Left kidney (tissue), 8 donors: ENCODE measurements around the gene SNRPD2. TPM values are rescaled to one million over a fixed set of nuclear protein-coding genes. Genes with fewer than 3 reads are reported as not detected.
"Not testable (repeated sequence)": the region's sequence is repeated elsewhere in the genome, so short reads cannot be mapped to it uniquely, and the experiment has no call there.

Experiments used
- DNase-seq: peaks from one replicate; pipeline ENCODE4 v3.0.0-alpha.2; 2013
- long read RNA-seq, 8 donors: transcript quantifications; one replicate each; lab custom pipeline, GENCODE V29; 2026
- polyA plus RNA-seq: library from polyadenylated mRNA; unstranded; fragments of 120-200 nt; gene quantifications from one replicate; pipeline ENCODE4 v1.2.1, GENCODE V29; 2013; ENCODE audit not compliant: insufficient read length

The SNRPD2 gene
- polyA plus RNA-seq, result 253 TPM
- long read RNA-seq, donor 1, transcript SNRPD2-201 (3 exons, 901 nt), result major isoform, 246 of 371 reads
- long read RNA-seq, donor 1, partial matches to known transcripts, result 103 of 371 reads
- long read RNA-seq, donor 1, other reads (novel, unspliced or antisense), result 16 of 371 reads
- long read RNA-seq, donor 2, transcript SNRPD2-201 (3 exons, 901 nt), result major isoform, 234 of 279 reads
- long read RNA-seq, donor 2, partial matches to known transcripts, result 29 of 279 reads
- long read RNA-seq, donor 2, other reads (novel, unspliced or antisense), result 14 of 279 reads
- long read RNA-seq, donor 3, transcript SNRPD2-201 (3 exons, 901 nt), result major isoform, 151 of 183 reads
- long read RNA-seq, donor 3, partial matches to known transcripts, result 21 of 183 reads
- long read RNA-seq, donor 3, other reads (novel, unspliced or antisense), result 7 of 183 reads
- long read RNA-seq, donor 4, transcript SNRPD2-201 (3 exons, 901 nt), result major isoform, 69 of 87 reads
- long read RNA-seq, donor 4, partial matches to known transcripts, result 17 of 87 reads
- long read RNA-seq, donor 4, other reads (novel, unspliced or antisense), result 0 of 87 reads
- long read RNA-seq, donor 5, transcript SNRPD2-201 (3 exons, 901 nt), result major isoform, 501 of 596 reads
- long read RNA-seq, donor 5, partial matches to known transcripts, result 72 of 596 reads
- long read RNA-seq, donor 5, other reads (novel, unspliced or antisense), result 21 of 596 reads
- long read RNA-seq, donor 6, transcript SNRPD2-201 (3 exons, 901 nt), result major isoform, 270 of 384 reads
- long read RNA-seq, donor 6, partial matches to known transcripts, result 100 of 384 reads
- long read RNA-seq, donor 6, other reads (novel, unspliced or antisense), result 12 of 384 reads
- long read RNA-seq, donor 7, transcript SNRPD2-201 (3 exons, 901 nt), result major isoform, 390 of 473 reads
- long read RNA-seq, donor 7, partial matches to known transcripts, result 64 of 473 reads
- long read RNA-seq, donor 7, other reads (novel, unspliced or antisense), result 15 of 473 reads
- long read RNA-seq, donor 8, transcript SNRPD2-201 (3 exons, 901 nt), result major isoform, 83 of 106 reads
- long read RNA-seq, donor 8, partial matches to known transcripts, result 23 of 106 reads
- long read RNA-seq, donor 8, other reads (novel, unspliced or antisense), result 0 of 106 reads

DNA sequence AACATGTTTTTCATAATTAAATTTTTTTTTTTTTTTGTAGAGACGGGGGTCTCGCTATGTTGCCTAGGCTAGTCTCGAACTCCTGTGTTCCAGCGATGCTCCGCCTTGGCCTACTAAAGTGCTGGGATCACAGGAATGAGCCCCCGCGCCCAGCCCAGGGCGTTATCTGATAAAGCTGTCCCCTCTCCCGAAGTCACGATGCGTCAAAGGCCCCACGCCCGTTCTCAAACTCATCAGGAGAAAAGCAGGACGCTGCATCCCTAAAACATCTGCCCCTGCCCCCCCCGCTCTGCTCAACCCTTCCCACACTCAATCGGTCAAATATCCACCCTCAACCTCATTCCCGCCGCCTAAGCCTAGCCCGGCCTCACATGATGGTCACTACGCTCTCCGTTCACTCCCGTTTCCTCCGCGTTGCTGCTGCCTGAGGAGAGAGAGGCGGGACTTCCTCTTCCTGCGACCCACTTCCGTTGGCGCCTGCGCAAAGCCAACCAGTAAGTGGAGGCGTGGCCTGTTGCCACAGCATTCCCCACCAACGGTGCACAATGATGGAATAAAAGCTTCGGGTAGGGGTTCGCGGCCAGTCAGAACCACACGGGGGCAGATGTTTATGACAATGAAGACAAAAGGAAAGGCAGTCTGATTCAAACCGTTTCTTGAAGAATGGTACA lies at the start of gene SNRPD2:
TSS of gene SNRPD2 (minus strand) at position 438 of the 671 bp plus-strand sequence. CDS start at position 373, 65 bp downstream.
- peak; percentile 96 for DNase-seq

DNA sequence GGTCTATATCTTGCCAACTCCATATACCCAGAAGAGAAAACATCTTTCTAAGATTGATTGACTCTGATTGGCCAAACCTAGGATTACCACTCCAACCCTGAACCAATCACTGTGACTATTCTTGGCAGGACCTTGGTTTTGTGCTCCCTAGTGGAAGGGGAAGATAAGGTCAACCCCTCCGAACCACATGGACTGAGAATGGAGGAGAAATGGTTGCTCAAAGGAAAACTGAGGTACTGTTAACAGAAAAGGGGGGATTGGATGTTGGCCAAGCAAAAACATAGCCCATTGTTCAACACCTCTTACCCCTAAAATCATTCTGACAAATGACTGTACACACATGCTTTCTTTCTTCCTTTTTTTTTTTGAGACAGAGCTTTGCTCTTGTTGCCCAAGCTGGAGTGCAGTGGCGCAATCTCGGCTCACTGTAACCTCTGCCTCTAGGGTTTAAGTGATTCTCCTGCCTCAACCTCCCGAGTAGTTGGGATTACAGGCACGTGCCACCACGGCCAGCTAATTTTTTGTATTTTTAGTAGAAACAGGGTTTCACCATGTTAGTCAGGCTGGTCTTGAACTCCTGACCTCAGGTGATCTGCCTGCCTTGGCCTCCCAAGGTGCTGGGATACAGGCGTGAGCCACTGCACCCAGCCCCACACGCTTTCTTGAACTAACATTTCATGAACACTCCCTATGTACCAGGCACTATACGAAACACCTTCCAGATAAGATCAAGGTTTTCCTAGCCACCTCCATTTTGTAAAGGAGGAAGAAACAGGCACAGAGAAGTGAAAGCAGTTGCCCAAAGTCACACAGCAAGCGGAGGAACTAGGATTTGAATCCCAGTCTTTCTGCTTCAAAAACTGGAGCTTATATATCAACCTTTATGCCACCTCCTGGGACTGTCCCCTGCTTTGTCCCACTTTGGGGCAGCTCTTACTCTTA lies 48.0 kb upstream of the SNRPD2 start:
- DNase-seq, result no peak

DNA sequence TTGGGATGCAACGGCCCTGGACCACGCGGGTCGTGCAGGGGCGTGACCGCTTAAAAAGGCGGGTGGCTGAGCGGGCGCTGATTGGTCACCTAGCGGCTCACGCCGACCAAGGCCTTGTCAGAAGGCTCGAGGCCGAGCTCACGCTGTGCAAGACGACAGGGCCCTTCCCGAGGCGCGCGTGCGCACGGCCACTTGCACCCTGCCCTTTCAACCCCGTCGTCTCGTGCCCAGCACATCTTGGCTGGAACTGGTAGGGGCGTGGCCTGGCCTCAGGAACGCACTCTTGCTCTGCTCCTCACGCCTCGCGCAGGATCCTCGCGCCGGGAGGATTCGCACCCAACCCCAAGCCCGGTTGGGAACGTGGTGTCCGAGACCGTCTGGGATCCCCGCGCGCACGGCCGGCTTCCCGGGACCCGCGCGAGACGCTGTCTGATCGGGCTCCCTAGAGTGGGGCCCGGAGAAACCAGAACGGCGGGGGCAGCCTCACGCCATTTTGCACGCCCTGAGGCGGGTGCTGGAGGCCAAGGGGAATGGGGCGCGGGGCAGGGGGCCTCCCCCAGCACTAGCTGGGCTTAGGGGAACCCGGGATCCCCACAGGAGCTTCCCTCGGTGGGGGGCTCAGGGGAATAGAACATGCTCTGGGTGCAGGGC lies 41.5 kb upstream of the SNRPD2 start, which contains the start of gene MEIOSIN:
TSS of gene MEIOSIN (plus strand) at position 280 of the 651 bp plus-strand sequence. CDS start 1,938 bp downstream, outside the sequence.
- no peak for DNase-seq

DNA sequence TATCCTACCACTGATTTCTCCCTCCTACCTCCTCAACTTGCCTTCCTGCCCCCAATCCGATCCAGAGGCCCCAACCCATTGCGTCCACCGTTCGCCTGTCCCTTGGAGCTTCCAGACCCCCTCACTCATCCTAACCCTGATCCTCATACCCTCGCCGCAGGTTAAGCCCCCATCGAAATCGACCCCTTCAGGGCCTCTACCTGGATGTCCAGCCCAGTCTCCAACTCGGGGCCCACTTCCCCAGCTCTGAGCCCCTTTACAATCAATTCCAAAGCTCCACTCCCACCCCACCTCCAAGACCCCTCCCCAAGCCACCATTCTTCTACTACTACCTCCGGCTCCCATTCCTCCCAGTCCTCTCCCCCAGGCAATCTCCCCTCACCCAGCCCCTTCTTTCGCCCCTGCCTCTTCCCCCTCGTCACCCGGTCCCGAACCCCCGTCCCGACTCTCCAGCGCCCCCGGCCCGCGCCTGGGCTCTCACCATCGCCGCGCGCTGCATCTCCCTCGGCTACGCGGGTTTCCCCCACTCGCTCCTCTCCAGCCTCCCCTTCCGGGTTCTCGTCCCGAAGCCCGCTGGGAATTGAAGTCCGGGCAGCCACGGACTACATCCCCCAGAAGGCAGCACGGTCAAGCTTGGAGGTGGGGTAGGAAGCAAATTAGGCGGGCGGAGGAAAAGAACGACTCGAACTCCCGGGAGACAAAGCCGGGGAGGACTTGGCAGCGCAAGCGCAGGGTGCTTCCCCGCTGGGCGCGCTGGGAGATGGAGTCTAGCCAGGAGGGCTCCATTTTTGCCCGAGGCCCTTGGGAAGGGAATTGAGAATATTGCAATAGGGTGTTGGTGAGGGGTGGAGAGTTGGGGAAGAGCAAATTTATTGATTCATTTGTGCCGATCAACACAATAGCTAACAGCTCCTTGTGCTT lies 38.9 kb upstream of the SNRPD2 start, which contains the start of gene FBXO46:
TSS of gene FBXO46 (minus strand) at position 529 of the 921 bp plus-strand sequence. CDS start 17,401 bp downstream, outside the sequence.
- DNase-seq, result peak; percentile 97

DNA sequence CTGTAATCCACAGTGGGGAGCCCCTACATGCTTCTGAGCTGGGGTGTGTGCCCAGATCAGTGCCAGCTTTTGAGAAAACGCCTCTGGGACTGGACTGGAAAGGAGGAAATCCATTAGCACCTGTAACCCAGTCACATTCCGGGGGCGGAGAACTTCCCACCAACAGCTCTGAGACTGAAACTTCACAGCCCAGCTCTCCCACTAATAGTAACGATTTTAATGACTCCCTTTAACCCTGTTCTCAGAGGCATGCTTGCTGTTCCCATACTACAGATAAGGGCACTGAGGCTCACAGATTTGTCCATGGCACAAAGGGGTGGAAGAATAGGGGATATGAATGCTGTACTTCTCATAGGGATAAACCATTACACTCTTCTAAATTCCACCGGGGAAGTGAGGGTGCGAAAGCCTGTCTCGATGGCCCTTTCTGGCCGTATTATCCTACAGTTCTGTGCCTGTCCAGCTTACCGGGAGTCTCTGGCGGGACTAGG lies 38.1 kb upstream of the SNRPD2 start:
- DNase-seq, result no peak

DNA sequence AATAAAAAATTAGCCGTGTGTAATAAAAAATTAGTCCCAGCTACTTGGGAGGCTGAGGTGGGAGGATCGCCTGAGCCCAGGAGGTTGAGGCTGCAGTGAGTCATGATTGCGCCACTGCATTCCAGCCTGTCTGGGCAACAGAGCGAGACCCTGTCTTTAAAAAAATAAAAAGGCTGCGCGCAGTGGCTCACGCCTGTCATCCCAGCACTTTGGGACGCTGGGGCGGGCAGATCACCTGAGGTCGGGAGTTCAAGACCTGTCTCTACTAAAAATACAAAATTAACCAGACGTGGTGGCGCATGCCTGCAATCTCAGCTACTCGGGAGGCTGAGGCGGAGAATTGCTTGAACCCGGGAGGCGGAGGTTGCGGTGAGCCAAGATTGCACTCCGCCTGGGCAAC lies 36.9 kb upstream of the SNRPD2 start:
- DNase-seq, result not testable (repeated sequence)

DNA sequence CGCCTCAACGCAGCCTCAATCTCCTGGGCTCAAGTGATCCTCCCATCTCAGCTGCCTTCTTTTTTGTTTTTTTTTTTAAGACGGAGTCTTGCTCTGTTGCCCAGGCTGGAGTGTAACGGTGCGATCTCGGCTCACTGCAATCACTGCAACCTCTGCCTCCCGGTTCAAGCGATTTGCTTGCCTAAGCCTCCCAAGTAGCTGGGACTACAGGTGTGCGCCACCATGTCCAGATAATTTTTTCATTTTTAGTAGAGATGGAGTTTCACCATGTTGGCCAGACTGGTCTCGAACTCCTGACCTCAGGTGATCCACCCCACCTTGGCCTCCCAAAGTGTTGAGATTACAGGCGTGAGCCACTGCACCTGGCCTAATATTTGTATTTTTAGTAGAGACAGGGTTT lies 28.3 kb upstream of the SNRPD2 start:
- DNase-seq, result not testable (repeated sequence)

DNA sequence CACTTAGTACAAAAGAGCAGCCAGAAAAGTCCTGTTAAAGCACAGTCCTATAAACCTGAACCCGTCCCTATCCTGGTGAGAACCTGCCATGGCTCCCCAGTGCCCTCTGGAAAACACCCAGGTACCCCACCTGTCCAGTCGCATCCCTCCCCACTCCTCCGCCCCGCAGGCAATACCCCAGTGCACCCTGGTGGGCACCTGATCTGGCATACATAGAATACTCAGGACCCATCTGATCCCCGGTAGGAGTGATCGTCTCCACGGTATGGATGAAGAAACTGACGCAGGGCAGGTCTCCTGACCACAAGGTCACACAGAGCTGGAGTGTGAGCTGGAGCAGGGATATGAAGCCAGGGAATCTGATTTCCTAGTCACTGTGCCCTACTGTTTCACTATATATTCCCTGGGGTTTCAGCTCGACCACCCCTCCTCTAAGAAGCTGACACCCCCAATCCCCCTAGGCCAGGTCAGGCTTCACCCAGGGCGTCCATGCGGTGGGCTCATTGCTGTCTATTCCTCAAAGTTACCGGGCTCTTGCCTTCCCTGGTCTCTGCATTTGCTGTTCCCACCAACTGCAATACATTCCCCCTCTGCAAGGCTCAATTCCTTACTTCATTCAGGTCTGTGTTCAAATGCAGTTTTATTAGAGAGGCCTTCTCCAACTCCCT lies 26.4 kb upstream of the SNRPD2 start:
- no peak for DNase-seq

DNA sequence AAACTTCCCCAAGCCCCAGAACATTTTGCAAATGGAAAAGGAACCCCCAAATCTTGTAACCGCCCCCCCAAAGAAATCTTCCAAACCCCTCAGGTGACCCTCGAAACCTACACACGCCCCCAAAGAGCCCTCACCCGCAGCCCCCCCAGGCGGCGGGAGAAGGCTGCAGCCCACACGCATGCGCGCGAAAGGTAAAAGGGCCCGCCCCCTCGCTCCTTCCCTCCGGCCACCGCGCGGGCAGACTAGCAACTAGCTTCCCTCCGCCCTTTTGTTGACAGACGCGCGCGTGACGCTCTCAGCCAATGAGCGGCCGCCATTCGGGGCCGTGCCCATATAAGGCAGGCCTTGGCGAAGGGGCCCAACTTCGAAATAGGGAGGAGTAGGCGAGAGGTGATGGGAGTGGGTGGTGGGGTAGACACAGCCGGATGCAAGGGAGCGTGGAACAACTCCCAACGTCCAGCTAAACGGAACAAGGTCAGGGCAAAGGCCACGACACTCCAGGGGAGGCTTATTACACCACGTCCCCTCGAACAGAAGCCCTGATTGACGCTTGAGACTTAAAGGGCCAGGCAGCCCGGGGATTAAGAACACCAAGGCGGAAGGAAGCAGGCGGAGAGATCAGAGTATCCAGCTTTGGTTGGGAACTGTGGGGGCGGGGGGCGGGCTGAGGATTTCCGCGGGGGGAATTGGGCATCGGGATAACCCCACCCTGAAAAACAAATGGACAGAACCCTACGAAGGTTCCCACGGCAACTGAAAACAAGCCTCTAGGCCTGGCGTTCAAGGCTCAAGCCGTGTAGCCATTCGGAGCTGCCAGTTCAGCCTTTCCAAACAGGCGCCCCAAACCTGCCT lies 25.6 kb upstream of the SNRPD2 start:
- DNase-seq, result peak; percentile 99

DNA sequence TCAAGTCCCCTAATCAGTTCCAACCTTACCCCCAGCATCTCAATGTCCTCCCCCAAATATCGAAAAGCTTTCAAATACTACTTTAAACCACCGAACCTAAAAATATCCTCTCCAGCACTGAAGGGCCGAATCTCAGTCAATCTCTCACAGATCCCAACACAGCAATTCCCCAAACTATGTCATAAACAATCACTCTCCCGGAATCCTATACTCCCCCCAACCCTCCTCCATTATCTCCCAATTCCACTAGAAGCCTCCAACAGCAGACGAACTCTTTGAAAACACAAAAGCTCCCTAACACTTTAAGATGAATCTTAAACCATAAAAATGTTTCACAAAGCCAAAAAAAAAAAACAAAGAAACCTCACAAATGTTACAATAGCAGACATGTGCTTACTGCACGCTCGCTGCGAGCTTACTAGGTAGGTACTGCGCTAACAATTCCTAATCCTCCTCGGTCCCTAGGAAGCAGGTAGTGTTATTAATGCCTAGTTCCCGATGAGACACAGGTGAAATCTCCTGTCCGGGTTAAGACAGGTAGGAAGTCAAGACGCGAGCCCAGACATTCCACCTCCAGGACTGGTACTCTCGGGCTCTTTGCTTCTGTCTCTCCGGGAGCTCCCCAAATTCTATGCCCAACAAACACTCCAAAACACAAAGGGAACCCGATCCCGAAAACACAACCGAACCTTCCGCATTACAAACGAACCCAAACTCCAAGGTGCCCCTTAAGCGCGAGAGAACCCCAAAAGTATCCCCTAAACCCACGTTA lies 24.8 kb upstream of the SNRPD2 start:
- DNase-seq, result no peak

DNA sequence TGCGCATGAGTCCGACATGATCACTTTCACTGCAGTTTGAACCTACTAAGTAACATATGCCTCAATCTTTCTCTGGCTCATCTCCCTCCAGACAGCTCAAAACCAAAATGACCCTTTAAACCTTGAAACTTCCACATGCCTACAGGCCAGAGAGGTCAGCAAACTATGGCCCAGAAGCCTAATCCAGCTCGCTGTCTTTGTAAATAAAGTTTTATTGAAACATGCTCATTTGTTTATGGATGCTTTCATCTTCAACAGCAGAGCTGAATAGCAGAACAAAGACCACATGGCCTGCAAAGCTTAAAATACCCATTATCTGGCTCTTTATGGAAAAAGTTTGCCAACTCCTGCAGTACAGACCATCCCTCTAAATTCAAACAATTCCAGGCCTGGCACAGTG lies 23.4 kb upstream of the SNRPD2 start:
- no peak for DNase-seq

DNA sequence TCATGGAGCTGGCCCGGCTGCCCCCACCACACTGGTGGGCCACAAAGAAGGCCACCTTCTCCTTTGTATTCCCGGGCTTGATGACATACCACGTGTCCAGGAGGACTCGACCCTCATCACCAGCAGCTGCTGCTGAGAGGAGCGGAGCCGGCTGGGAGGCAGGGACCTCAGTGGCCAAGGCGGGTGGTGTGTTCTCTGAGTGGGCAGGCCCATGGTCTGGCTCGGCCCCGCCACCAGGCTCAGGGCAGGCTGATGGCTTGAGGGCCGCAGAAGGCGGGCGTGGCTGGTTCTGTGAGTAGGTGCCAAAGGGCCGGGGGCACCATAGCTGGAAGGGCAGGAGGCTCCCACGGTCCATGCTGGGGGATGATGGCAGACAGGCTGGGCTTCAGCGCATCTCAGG lies 21.4 kb upstream of the SNRPD2 start:
- no peak for DNase-seq

DNA sequence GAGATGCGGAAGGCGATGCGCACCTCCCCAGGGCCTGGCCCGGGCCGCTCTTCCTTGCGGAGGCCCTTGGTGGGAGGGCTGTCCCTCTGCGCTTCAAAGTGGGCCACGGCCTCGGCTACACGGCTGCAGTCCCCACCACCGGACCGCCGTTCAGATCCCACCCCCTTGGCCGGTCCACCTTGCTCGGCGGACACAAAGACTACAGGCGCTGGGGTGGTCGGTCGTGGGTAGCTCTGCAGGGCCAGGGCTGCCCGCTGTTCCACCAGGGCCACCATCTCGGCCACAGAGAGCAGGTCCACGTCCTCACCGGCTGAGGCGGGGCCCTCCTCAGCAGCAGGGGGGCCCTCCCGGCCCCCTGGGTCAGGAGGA lies 20.9 kb upstream of the SNRPD2 start:
- DNase-seq, result no peak

DNA sequence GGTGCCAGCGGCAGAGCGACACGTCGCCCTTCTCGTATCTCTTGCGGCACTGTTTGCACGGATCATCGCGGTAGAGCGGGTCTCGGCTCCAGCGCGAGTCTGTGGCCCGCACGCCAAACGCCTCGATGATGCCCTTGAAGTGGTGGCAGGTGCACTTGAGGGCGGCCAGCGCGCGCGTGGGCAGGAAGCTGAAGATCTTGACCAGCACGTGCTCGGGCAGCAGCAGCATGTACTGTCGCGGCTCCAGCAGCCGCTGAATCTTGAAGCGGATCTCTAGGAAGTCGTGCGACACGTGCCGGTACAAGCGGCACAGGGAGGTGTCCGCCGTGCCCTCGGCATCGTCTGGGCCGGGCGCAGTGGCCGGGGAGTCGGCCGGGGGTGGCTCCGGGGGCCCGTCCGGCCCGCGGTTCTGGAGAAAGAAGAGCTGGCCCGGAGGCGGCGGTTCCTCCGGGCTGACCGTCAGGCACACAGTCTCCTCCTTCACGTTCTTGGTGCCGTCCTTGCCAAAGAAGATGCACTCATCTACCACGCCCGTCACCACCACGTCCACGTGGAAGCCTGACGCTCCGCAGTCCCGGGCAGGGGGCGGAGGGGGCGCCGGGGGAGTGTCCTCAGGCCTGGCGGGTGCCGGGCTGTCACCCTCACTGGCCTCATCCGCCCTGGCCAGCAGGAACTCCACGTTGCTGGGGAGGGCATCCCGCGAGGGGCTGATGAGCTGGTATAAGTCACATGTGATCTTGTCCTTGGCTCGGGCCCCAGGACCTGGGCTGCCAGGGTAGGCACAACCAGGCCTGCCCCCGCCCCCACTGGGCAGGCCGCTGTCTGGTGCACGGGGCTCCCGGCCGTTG lies 20.3 kb upstream of the SNRPD2 start:
- no peak for DNase-seq
